PC-9 (cell line): ENCODE measurements around the gene STC2. TPM values are rescaled to one million over a fixed set of nuclear protein-coding genes. Genes with fewer than 3 reads are reported as not detected.
"Not testable (repeated sequence)": the region's sequence is repeated elsewhere in the genome, so short reads cannot be mapped to it uniquely, and the experiment has no call there.

Experiments
- Bru-seq: library from RNA; stranded (reverse); fragments of 400-500 nt; gene quantifications from one replicate; lab custom pipeline; 2021; lab: Mats Ljungman, UMichigan
- BruChase-seq, 2 experiments: library from RNA; stranded (reverse); fragments of 400-500 nt; gene quantifications; one replicate each; lab custom pipeline; 2021; lab: Mats Ljungman, UMichigan
- BruUV-seq: library from RNA; stranded (reverse); fragments of 400-500 nt; replicated peaks from 2 replicates; lab custom pipeline; 2021; lab: Mats Ljungman, UMichigan
- CTCF ChIA-PET: fragments of 300-600 bp; sonication (Branson Sonifier 250); formaldehyde crosslinking; loops from one replicate; lab custom pipeline; 2022; ENCODE audit warnings: antibody characterized with exemption; lab: Charles Lee
- POLR2A ChIA-PET: fragments of 300-600 bp; sonication (Branson Sonifier 250); formaldehyde crosslinking; loops from one replicate; lab custom pipeline; 2022; ENCODE audit warnings: antibody characterized with exemption; ENCODE audit not compliant: unreplicated experiment; lab: Charles Lee
- DNase-seq, 2 experiments: peaks; one replicate each; pipeline versions ENCODE4 v3.0.0 to v3.0.0-alpha.2; 2015 to 2022; ENCODE audit warnings: mixed read lengths in 1 of 2
- H2AFZ ChIP-seq: fragments of 200-600 bp; sonication (generic); 2 replicates; pipeline ENCODE4 v1.8.1; 2017; ENCODE audit warnings: antibody characterized with exemption
- H3F3A ChIP-seq: fragments of 200-600 bp; sonication (generic); 2 replicates; pipeline ENCODE4 v1.8.1; 2017; ENCODE audit warnings: antibody characterized with exemption, mild to moderate bottlenecking, low read depth; ENCODE audit not compliant: insufficient read depth
- H3K27ac ChIP-seq: fragments of 200-600 bp; sonication (generic); 2 replicates; pipeline ENCODE4 v1.6.1; 2016; ENCODE audit warnings: mixed run types
- H3K27me3 ChIP-seq: fragments of 200-600 bp; sonication (generic); 2 replicates; pipeline ENCODE4 v1.6.1; 2016; ENCODE audit warnings: low read depth, mixed run types; ENCODE audit not compliant: insufficient read depth
- H3K36me3 ChIP-seq: fragments of 200-600 bp; sonication (generic); 2 replicates; pipeline ENCODE4 v1.6.1; 2016; ENCODE audit warnings: low read depth, mixed run types
- H3K4me1 ChIP-seq: fragments of 200-600 bp; sonication (generic); replicated peaks from 2 replicates; pipeline ENCODE4 v1.6.1; 2016; ENCODE audit warnings: mixed run types; ENCODE audit not compliant: insufficient read depth
- H3K4me2 ChIP-seq: fragments of 200-600 bp; sonication (generic); 2 replicates; pipeline ENCODE4 v1.6.1; 2017; ENCODE audit warnings: mixed run types
- H3K4me3 ChIP-seq: fragments of 200-600 bp; sonication (generic); 2 replicates; pipeline ENCODE4 v1.6.1; 2016; ENCODE audit warnings: mixed run types
- H3K79me2 ChIP-seq: fragments of 200-600 bp; sonication (generic); 2 replicates; pipeline ENCODE4 v1.6.1; 2017; ENCODE audit warnings: low read depth, mixed run types
- H3K9me2 ChIP-seq: fragments of 200-600 bp; sonication (generic); 2 replicates; pipeline ENCODE4 v1.8.1; 2017; ENCODE audit warnings: mild to moderate bottlenecking; ENCODE audit not compliant: insufficient read depth
- H3K9me3 ChIP-seq: fragments of 200-600 bp; sonication (generic); 2 replicates; pipeline ENCODE4 v1.8.1; 2016; ENCODE audit warnings: low read depth; ENCODE audit not compliant: insufficient read depth
- H4K20me1 ChIP-seq: fragments of 200-600 bp; sonication (generic); 2 replicates; pipeline ENCODE4 v1.8.1; 2017; ENCODE audit not compliant: insufficient read depth
- EZH2 ChIP-seq: fragments of 200-600 bp; sonication (generic); IDR thresholded peaks from 2 replicates; pipeline ENCODE4 v1.8.0; 2017; ENCODE audit warnings: antibody characterized with exemption, low read depth
- intact Hi-C: fragments of 100-400 bp; cut with micrococcal nuclease; formaldehyde crosslinking; loops from one replicate; pipeline ENCODE4 v1.10.0; 2022; ENCODE audit not compliant: unreplicated experiment
- long read RNA-seq: library from polyadenylated mRNA; stranded (forward); transcript quantifications from one replicate; pipeline ENCODE4 v2.0.0, GENCODE V29; 2022
- total RNA-seq: library from RNA; stranded (reverse); gene quantifications from 2 replicates; pipeline ENCODE4 v1.2.3, GENCODE V29; 2021
- TF ChIP-seq, protein P1 (sequence below): fragments of 200-600 bp; sonication (generic); conservative IDR thresholded peaks from 2 replicates; pipeline ENCODE4 v1.6.1; 2017; ENCODE audit warnings: mixed run types, antibody characterized with exemption, mild to moderate bottlenecking, moderate library complexity

The STC2 gene, protein sequence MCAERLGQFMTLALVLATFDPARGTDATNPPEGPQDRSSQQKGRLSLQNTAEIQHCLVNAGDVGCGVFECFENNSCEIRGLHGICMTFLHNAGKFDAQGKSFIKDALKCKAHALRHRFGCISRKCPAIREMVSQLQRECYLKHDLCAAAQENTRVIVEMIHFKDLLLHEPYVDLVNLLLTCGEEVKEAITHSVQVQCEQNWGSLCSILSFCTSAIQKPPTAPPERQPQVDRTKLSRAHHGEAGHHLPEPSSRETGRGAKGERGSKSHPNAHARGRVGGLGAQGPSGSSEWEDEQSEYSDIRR
- total RNA-seq (42.2 and 63.5 TPM in 2 replicates), Bru-seq, nascent RNA (percentile 97 among the genes with signal in this experiment), BruChase-seq, experiment 1, labeled RNA remaining after a 2-hour chase (percentile 96 among the genes with signal in this experiment), BruChase-seq, experiment 2, labeled RNA remaining after a 6-hour chase (percentile 96 among the genes with signal in this experiment)
- long read RNA-seq, full-length matches to known transcripts: 79 of 98 reads
- long read RNA-seq, partial matches to known transcripts: 1 of 98 reads
- long read RNA-seq, other reads (novel, unspliced or antisense): 18 of 98 reads

DNA sequence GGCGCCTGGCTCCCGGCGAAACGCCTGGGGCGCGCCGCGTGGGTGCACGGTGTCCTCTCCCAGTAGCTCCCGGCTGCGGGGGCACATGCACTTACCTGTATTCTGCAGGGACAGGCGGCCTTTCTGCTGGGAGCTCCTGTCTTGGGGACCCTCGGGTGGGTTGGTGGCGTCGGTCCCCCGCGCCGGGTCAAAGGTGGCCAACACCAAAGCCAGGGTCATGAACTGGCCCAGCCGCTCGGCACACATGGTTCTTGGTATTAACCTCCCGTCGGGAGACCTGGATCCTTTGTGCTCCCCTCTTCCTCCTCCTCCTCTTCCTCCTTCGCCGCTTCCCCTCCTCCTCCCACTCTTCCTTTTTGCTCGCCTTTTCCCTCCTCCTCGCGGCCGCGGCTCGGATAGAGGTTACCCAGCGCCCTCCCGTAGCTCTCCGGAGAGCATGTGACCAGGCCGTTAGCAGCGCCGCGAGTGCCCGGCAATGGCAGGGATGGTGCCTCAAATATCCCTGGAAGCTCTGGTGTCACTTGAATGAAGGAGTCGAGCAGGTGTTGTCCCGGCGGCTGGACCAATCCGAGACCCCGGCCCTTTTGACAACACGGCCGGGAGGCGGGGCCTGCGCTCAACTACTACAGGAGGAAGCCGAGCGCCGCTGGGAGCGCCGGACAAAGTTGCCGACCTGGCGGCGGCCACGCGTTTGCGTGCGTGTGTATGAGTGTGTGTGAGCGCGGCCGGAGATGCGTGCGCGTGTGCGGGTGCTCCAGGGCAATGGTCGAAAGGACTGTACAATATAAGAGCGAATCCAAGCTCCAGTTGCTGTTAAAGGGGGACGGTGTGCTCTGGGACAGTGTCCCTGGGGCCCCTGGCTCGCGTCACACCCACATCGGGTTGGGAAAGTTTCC lies at the start of gene STC2:
Gene STC2 (minus strand): TSS at position 467 of the 896 bp plus-strand sequence. CDS start 221 bp downstream, at position 246.
- peaks cover 43% of the 10 kb centered on the region for H3K4me1 ChIP-seq
- peak within 1 kb of the TSS; percentile 100 for H3K27ac ChIP-seq
- peak within 1 kb of the TSS; percentile 96 for H3K4me2 ChIP-seq
- no peak for TF ChIP-seq EZH2
- TF ChIP-seq, protein P1, sequence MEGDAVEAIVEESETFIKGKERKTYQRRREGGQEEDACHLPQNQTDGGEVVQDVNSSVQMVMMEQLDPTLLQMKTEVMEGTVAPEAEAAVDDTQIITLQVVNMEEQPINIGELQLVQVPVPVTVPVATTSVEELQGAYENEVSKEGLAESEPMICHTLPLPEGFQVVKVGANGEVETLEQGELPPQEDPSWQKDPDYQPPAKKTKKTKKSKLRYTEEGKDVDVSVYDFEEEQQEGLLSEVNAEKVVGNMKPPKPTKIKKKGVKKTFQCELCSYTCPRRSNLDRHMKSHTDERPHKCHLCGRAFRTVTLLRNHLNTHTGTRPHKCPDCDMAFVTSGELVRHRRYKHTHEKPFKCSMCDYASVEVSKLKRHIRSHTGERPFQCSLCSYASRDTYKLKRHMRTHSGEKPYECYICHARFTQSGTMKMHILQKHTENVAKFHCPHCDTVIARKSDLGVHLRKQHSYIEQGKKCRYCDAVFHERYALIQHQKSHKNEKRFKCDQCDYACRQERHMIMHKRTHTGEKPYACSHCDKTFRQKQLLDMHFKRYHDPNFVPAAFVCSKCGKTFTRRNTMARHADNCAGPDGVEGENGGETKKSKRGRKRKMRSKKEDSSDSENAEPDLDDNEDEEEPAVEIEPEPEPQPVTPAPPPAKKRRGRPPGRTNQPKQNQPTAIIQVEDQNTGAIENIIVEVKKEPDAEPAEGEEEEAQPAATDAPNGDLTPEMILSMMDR: no peak
- H3K79me2 ChIP-seq: peaks cover 62% of the 10 kb centered on the region
- POLR2A ChIA-PET: interaction anchor here (0.6 to 1.4 kb wide), 2 partner anchors 22 to 26 kb away, joined by 3 to 8 read pairs; no protein-coding TSS in a partner anchor
- no peaks in the 10 kb centered on the region for H3K27me3 ChIP-seq
- H3K9me3 ChIP-seq: no peaks in the 10 kb centered on the region
- intact Hi-C loops: loop anchor here (1.0 to 10.0 kb wide), 7 partner anchors 24 to 559 kb away; partner anchors contain the start of genes ATP6V0E1, BOD1 and CPEB4
- peaks cover 40% of the 10 kb centered on the region for H3K36me3 ChIP-seq
- peak; percentile 92 to 96 for DNase-seq
- peak within 1 kb of the TSS; percentile 72 for H3K4me3 ChIP-seq
- no TSS peak for BruUV-seq
- H3K9me2 ChIP-seq: no peaks in the 10 kb centered on the region
- CTCF ChIA-PET: interaction anchor here (0.5 kb wide), 1 partner anchor 349 kb away, joined by 3 read pairs; no protein-coding TSS in a partner anchor
- peaks cover 32% of the 10 kb centered on the region for H4K20me1 ChIP-seq
- peaks cover 58% of the 10 kb centered on the region for H3F3A ChIP-seq
- 0 out of 2 replicates have a peak within 1 kb of the TSS, but pooled peaks have one; percentile 22 for H2AFZ ChIP-seq

DNA sequence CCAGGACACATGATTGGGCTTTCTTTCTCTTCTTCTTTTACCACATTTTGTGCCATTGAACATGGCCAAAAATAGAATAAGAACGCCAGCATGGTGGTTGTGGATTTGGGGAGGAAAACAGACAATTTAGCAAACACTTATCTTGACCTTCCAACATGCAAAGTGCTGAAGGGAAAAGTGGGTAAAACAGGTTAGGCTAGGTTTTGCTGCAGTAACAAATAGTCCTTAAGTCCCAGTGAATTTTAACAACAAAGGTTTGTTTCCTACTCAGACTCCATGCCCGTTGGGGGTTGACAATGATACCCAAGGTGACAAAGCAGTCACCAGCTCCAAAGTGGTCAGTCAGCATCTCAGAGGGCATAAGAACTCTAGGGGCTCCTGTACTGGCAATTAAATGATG lies 43.2 kb upstream of the STC2 start:
- Histone ChIP-seq H3K4me2 (no peak overlapping the region), H3K27me3 (no peaks in the 10 kb centered on the region), H3K27ac (no peak overlapping the region), H4K20me1 (no peaks in the 10 kb centered on the region), H3K4me1 (no peaks in the 10 kb centered on the region), H3K79me2 (no peaks in the 10 kb centered on the region), H3K4me3 (no peak overlapping the region), H2AFZ (no peak overlapping the region), H3K36me3 (no peaks in the 10 kb centered on the region), H3K9me2 (no peaks in the 10 kb centered on the region), H3K9me3 (no peaks in the 10 kb centered on the region), H3F3A (no peaks in the 10 kb centered on the region)
- no TSS peak for BruUV-seq
- CTCF ChIA-PET: no interaction called here
- intact Hi-C loops: no loop called here
- no peak for DNase-seq
- POLR2A ChIA-PET: no interaction called here
- TF ChIP-seq, protein P1: no peak
- TF ChIP-seq EZH2: no peak

DNA sequence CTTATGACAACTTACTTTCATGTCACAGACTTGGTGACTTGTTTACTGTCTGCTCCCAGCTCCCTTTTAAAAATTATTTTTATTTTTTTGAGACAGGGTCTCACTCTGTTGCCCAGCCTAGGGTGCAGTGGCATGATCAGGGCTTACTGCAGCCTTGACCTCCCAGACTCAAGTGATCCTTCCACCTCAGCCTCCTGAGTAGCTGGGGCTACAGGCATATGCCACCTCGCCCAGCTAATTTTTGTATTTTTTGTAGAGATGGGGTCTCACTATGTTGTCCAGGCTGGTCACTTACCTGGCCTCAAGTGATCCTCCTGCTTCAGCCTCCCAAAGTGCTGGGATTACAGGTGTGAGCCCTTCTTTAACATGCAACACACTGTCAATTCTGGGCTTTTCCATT lies 35.2 kb upstream of the STC2 start:
- BruUV-seq, H2AFZ ChIP-seq, intact Hi-C loops, H3K4me2 ChIP-seq, POLR2A ChIA-PET, H3K79me2 ChIP-seq, H3K4me3 ChIP-seq, DNase-seq, H3K9me3 ChIP-seq, H3K9me2 ChIP-seq, H3K27me3 ChIP-seq, CTCF ChIA-PET, H3K36me3 ChIP-seq, H3F3A ChIP-seq, H4K20me1 ChIP-seq, H3K27ac ChIP-seq, H3K4me1 ChIP-seq: not testable (repeated sequence)
